EL (cell line): Measurements from ENCODE around the gene TM4SF20.
"Not testable (repeated sequence)": the region's sequence is repeated elsewhere in the genome, so short reads cannot be mapped to it uniquely, and the experiment has no call there.

Source experiments
- DNase-seq: peaks from one replicate; pipeline ENCODE4 v3.0.0-alpha.2; 2016

The TM4SF20 gene

GRCh38 chr2:227366769-227367426, 12.2 kb downstream of the TM4SF20 start:
- peak; percentile 80 for DNase-seq

- no peak for DNase-seq
Measured at GRCh38 chr2:227365833-227366232, 13.3 kb downstream of the TM4SF20 start.

GRCh38 chr2:227364585-227365263, 14.4 kb downstream of the TM4SF20 start:
- not testable (repeated sequence) for DNase-seq

GRCh38 chr2:227363756-227364155, 15.3 kb downstream of the TM4SF20 start:
- DNase-seq, result no peak

- DNase-seq, result no peak
Measured at GRCh38 chr2:227360351-227360750, 18.8 kb downstream of the TM4SF20 start.

- DNase-seq, result no peak
Measured at GRCh38 chr2:227351639-227352038, 27.5 kb downstream of the TM4SF20 start.

GRCh38 chr2:227349989-227350612, 29.0 kb downstream of the TM4SF20 start:
- no peak for DNase-seq

- DNase-seq, result no peak
Measured at GRCh38 chr2:227348324-227348723, 30.8 kb downstream of the TM4SF20 start.

- DNase-seq, result no peak
Measured at GRCh38 chr2:227347117-227347516, 32.0 kb downstream of the TM4SF20 start.

- DNase-seq, result no peak
Measured at GRCh38 chr2:227344231-227344630, 34.9 kb downstream of the TM4SF20 start.

GRCh38 chr2:227341553-227341952, 37.6 kb downstream of the TM4SF20 start:
- DNase-seq, result no peak

- DNase-seq, result no peak
Measured at GRCh38 chr2:227340106-227340505, 39.0 kb downstream of the TM4SF20 start.

- DNase-seq, result no peak
Measured at GRCh38 chr2:227339098-227339599, 40.0 kb downstream of the TM4SF20 start.

GRCh38 chr2:227337442-227337841, 41.7 kb downstream of the TM4SF20 start:
- no peak for DNase-seq

GRCh38 chr2:227335713-227336112, 43.4 kb downstream of the TM4SF20 start:
- no peak for DNase-seq

GRCh38 chr2:227326783-227327182, 52.3 kb downstream of the TM4SF20 start:
- DNase-seq, result no peak

- peak; percentile 62 for DNase-seq
Measured at GRCh38 chr2:227325839-227326195, 53.3 kb downstream of the TM4SF20 start.

GRCh38 chr2:227324995-227325838, 53.9 kb downstream of the TM4SF20 start, which contains the start of gene MFF:
Gene MFF, plus strand, starts transcription at chr2:227325251. Its CDS starts 5,415 bp downstream, at chr2:227330666.
- peak; percentile 90 for DNase-seq

- no peak for DNase-seq
Measured at GRCh38 chr2:227324642-227324994, 54.5 kb downstream of the TM4SF20 start.

- no peak for DNase-seq
Measured at GRCh38 chr2:227323818-227324217, 55.3 kb downstream of the TM4SF20 start.

- no peak for DNase-seq
Measured at GRCh38 chr2:227322530-227323205, 56.4 kb downstream of the TM4SF20 start.

- no peak for DNase-seq
Measured at GRCh38 chr2:227320305-227321094, 58.6 kb downstream of the TM4SF20 start.
